Gastroesophageal sphincter (tissue), 4 donors: ENCODE results near the gene KRTAP1-4. TPM values are rescaled to one million over a fixed set of nuclear protein-coding genes. Genes with fewer than 3 reads are reported as not detected.
"Not testable (repeated sequence)": the region's sequence is repeated elsewhere in the genome, so short reads cannot be mapped to it uniquely, and the experiment has no call there.

ENCODE experiments used
- ATAC-seq: fragments of 150-250 bp; one replicate; pipeline ENCODE4 v1.9.1; 2016; ENCODE audit warnings: mild to moderate bottlenecking, moderate library complexity
- H3K27ac ChIP-seq, 4 donors: fragments of 200-600 bp; sonication (generic) in 3 of 4; 1 replicate in 3 of 4; 2 replicates in 1 of 4; pipeline ENCODE4 v1.5.1; 2016 to 2019
- H3K27me3 ChIP-seq: fragments of 200-600 bp; sonication (generic); one replicate; pipeline ENCODE4 v1.5.1; 2019
- H3K36me3 ChIP-seq, 2 donors: fragments of 200-600 bp; sonication (generic); one replicate each; pipeline ENCODE4 v1.5.1; 2019; ENCODE audit warnings: control low read depth in 1 of 2
- H3K4me1 ChIP-seq, 3 donors: fragments of 200-600 bp; sonication (generic); 1 replicate in 2 of 3; 2 replicates in 1 of 3; pipeline ENCODE4 v1.5.1; 2016 to 2019; ENCODE audit warnings: control low read depth in 2 of 3
- H3K4me3 ChIP-seq, 2 donors: fragments of 200-600 bp; sonication (generic); one replicate each; pipeline ENCODE4 v1.5.1; 2019; ENCODE audit warnings: mild to moderate bottlenecking in 1 of 2, moderate library complexity in 1 of 2
- H3K9me3 ChIP-seq, 3 donors: fragments of 200-600 bp; sonication (generic); one replicate each; pipeline ENCODE4 v1.5.1; 2017 to 2019; ENCODE audit warnings: control low read depth in 2 of 3
- CTCF ChIP-seq, 4 experiments: fragments of 200-600 bp in 2 of 4; fragments of 450-650 bp in 2 of 4; sonication (generic) in 1 of 4; IDR thresholded peaks; one replicate each; pipeline ENCODE4 v1.5.1; 2017 to 2019; ENCODE audit warnings: antibody characterized with exemption in 4 of 4, mild to moderate bottlenecking in 2 of 4, moderate library complexity in 2 of 4
- EP300 ChIP-seq: sonication (generic); formaldehyde crosslinking; IDR thresholded peaks from one replicate; pipeline ENCODE4 v1.6.1; 2017; ENCODE audit warnings: antibody characterized with exemption, mild to moderate bottlenecking
- POLR2A ChIP-seq, 2 donors: fragments of 450-650 bp; IDR thresholded peaks; one replicate each; pipeline ENCODE4 v1.6.1; 2017; ENCODE audit warnings: antibody characterized with exemption in 2 of 2, mild to moderate bottlenecking in 2 of 2, moderate library complexity in 1 of 2
- POLR2AphosphoS5 ChIP-seq: sonication (generic); formaldehyde crosslinking; IDR thresholded peaks from one replicate; pipeline ENCODE4 v1.6.1; 2017; ENCODE audit warnings: antibody characterized with exemption
- WGBS, 2 donors: methylation state at CpG; one replicate each; pipeline ENCODE4 v1.1.5; 2018; ENCODE audit warnings: low coverage in 1 of 2; 5-methylcytosine and 5-hydroxymethylcytosine counted together
- total RNA-seq, 4 donors: library from RNA; depleted of rRNA; stranded (reverse); fragments of >200 nt; gene quantifications; one replicate each; pipeline ENCODE4 v1.1.0, GENCODE V29; 2016

Gene KRTAP1-4
- total RNA-seq, 4 donors from 2014 or later: not detected

- 86 to 100% methylated on average over 1 of the region's 1 CpG for WGBS, 2 donors
- no peak overlapping the region for H3K27ac ChIP-seq
- no peaks in the 10 kb centered on the region for H3K36me3 ChIP-seq
- no peak for TF ChIP-seq EP300
- no peak for TF ChIP-seq POLR2AphosphoS5
- no peak for TF ChIP-seq POLR2A (IDR thresholded peaks at IDR 0.05)
- H3K27me3 ChIP-seq: peaks cover 30% of the 10 kb centered on the region
- H3K4me1 ChIP-seq: no peaks in the 10 kb centered on the region
- H3K4me3 ChIP-seq: no peak overlapping the region
- H3K9me3 ChIP-seq: peaks cover 0 to 11% (median 0%) of the 10 kb centered on the region in 3 donors
- ATAC-seq: no peak
Observed at GRCh38 chr17:41057547-41057946, 27.6 kb upstream of the KRTAP1-4 start.

GRCh38 chr17:41055130-41055529 lies 25.1 kb upstream of the KRTAP1-4 start, which contains the start of gene KRTAP2-2:
Gene KRTAP2-2, minus strand, starts transcription at chr17:41055230. Its CDS starts 19 bp downstream, at chr17:41055211.
- not testable (repeated sequence) for H3K36me3 ChIP-seq, H3K4me1 ChIP-seq, H3K27ac ChIP-seq, H3K4me3 ChIP-seq, ATAC-seq
- Histone ChIP-seq H3K9me3 (peaks cover 0 to 11% (median 0%) of the 10 kb centered on the region in 3 donors), H3K27me3 (peaks cover 32% of the 10 kb centered on the region)
- WGBS, 2 donors: 30% methylated on average over 1 of the region's 6 CpGs; no CpG with 5 or more reads in 1 of the 2 donors

- H3K4me3 ChIP-seq, ATAC-seq, H3K36me3 ChIP-seq, H3K27ac ChIP-seq, H3K4me1 ChIP-seq: not testable (repeated sequence)
- Histone ChIP-seq H3K27me3 (peaks cover 31% of the 10 kb centered on the region), H3K9me3 (peaks cover 0 to 11% (median 0%) of the 10 kb centered on the region in 3 donors)
- WGBS, 2 donors: 40% methylated on average over 1 of the region's 9 CpGs; no CpG with 5 or more reads in 1 of the 2 donors
Observed at GRCh38 chr17:41054556-41054955, 24.6 kb upstream of the KRTAP1-4 start.

GRCh38 chr17:41054025-41054424 lies 24.0 kb upstream of the KRTAP1-4 start:
- no peak overlapping the region for H3K4me3 ChIP-seq
- no peaks in the 10 kb centered on the region for H3K36me3 ChIP-seq
- no peak for TF ChIP-seq POLR2A (IDR thresholded peaks at IDR 0.05)
- no peak for ATAC-seq
- no peak overlapping the region for H3K27ac ChIP-seq
- 90 to 94% methylated on average over 4 of the region's 4 CpGs for WGBS, 2 donors
- H3K4me1 ChIP-seq: no peaks in the 10 kb centered on the region
- H3K9me3 ChIP-seq: peaks cover 0 to 11% (median 0%) of the 10 kb centered on the region in 3 donors
- H3K27me3 ChIP-seq: peaks cover 27% of the 10 kb centered on the region

- no peak for TF ChIP-seq CTCF (IDR thresholded peaks at IDR 0.05)
- TF ChIP-seq EP300: no peak
- no peak for TF ChIP-seq POLR2AphosphoS5
- TF ChIP-seq POLR2A (IDR thresholded peaks at IDR 0.05): no peak
- Histone ChIP-seq H3K4me1 (no peaks in the 10 kb centered on the region), H3K27ac (no peak overlapping the region), H3K36me3 (no peaks in the 10 kb centered on the region), H3K9me3 (peaks cover 0 to 7% (median 0%) of the 10 kb centered on the region in 3 donors), H3K4me3 (no peak overlapping the region), H3K27me3 (peaks cover 28% of the 10 kb centered on the region)
- ATAC-seq: no peak
Observed at GRCh38 chr17:41052566-41052965, 22.6 kb upstream of the KRTAP1-4 start.

GRCh38 chr17:41049110-41049509 lies 19.1 kb upstream of the KRTAP1-4 start:
- TF ChIP-seq POLR2AphosphoS5: no peak
- H3K9me3 ChIP-seq: peaks cover 0 to 4% (median 0%) of the 10 kb centered on the region in 3 donors
- H3K27me3 ChIP-seq: peaks cover 33% of the 10 kb centered on the region
- H3K27ac ChIP-seq: no peak overlapping the region
- no peak for ATAC-seq
- no peak overlapping the region for H3K4me3 ChIP-seq
- 44 to 60% methylated on average over 2 of the region's 2 CpGs for WGBS, 2 donors
- H3K36me3 ChIP-seq: no peaks in the 10 kb centered on the region
- H3K4me1 ChIP-seq: no peaks in the 10 kb centered on the region

GRCh38 chr17:41048441-41048840 lies 18.4 kb upstream of the KRTAP1-4 start:
- Histone ChIP-seq H3K9me3 (peaks cover 0 to 6% (median 0%) of the 10 kb centered on the region in 3 donors), H3K27me3 (peaks cover 33% of the 10 kb centered on the region), H3K36me3 (no peaks in the 10 kb centered on the region), H3K27ac (no peak overlapping the region), H3K4me1 (no peaks in the 10 kb centered on the region), H3K4me3 (no peak overlapping the region)
- WGBS, 2 donors: 46 to 57% methylated on average over 5 to 7 of the region's 7 CpGs
- TF ChIP-seq CTCF (IDR thresholded peaks at IDR 0.05) (no peak), POLR2A (IDR thresholded peaks at IDR 0.05) (no peak), EP300 (no peak), POLR2AphosphoS5 (no peak)
- ATAC-seq: no peak

- Histone ChIP-seq H3K9me3 (peaks cover 0 to 12% (median 0%) of the 10 kb centered on the region in 3 donors), H3K27me3 (peaks cover 33% of the 10 kb centered on the region)
- H3K36me3 ChIP-seq, ATAC-seq, H3K4me1 ChIP-seq, H3K27ac ChIP-seq, H3K4me3 ChIP-seq: not testable (repeated sequence)
- 35 to 60% methylated on average over 2 to 4 of the region's 33 CpGs for WGBS, 2 donors
Observed at GRCh38 chr17:41046735-41047465, 16.9 kb upstream of the KRTAP1-4 start, which contains the start of gene KRTAP2-1. Gene KRTAP2-1, minus strand, starts transcription at chr17:41047316. Its CDS starts 49 bp downstream, at chr17:41047267.
